Calu3 (cell line): ENCODE data around the gene FAM83B. TPM values are rescaled to one million over a fixed set of nuclear protein-coding genes. Genes with fewer than 3 reads are reported as not detected.

Experiments
- BruUV-seq: library from RNA; stranded (reverse); fragments of 400-500 nt; replicated peaks from 2 replicates; lab custom pipeline; 2021; lab: Mats Ljungman, UMichigan
- CTCF ChIA-PET: fragments of 300-600 bp; sonication (Branson Sonifier 250); formaldehyde crosslinking; loops from one replicate; lab custom pipeline; 2022; ENCODE audit warnings: antibody characterized with exemption; lab: Charles Lee
- DNase-seq: peaks from one replicate; pipeline ENCODE4 v3.0.0; 2022
- H3K27ac Mint-ChIP-seq: one replicate; pipeline ENCODE4 v1.8.0; 2022; ENCODE audit warnings: mixed read lengths; ENCODE audit not compliant: unreplicated experiment
- H3K27me3 Mint-ChIP-seq: one replicate; pipeline ENCODE4 v1.8.0; 2022; ENCODE audit warnings: mixed read lengths; ENCODE audit not compliant: unreplicated experiment
- H3K36me3 Mint-ChIP-seq: one replicate; pipeline ENCODE4 v1.8.0; 2022; ENCODE audit warnings: mild to moderate bottlenecking, moderate library complexity, mixed read lengths; ENCODE audit not compliant: insufficient read depth, unreplicated experiment
- H3K4me1 Mint-ChIP-seq: one replicate; pipeline ENCODE4 v1.8.0; 2022; ENCODE audit warnings: mild to moderate bottlenecking, low read depth, mixed read lengths; ENCODE audit not compliant: unreplicated experiment
- H3K4me3 Mint-ChIP-seq: one replicate; pipeline ENCODE4 v1.8.0; 2022; ENCODE audit warnings: mild to moderate bottlenecking, low read depth, moderate library complexity, mixed read lengths; ENCODE audit not compliant: unreplicated experiment
- H3K9me3 Mint-ChIP-seq: one replicate; pipeline ENCODE4 v1.8.0; 2022; ENCODE audit warnings: low read depth, mixed read lengths; ENCODE audit not compliant: unreplicated experiment
- CTCF ChIP-seq: fragments of 200-600 bp; IDR thresholded peaks from one replicate; pipeline ENCODE4 v1.8.0; 2022; ENCODE audit warnings: antibody characterized with exemption; ENCODE audit not compliant: unreplicated experiment
- intact Hi-C: fragments of 100-400 bp; cut with micrococcal nuclease; formaldehyde crosslinking; loops from one replicate; pipeline ENCODE4 v1.10.0; 2022; ENCODE audit not compliant: unreplicated experiment
- total RNA-seq: library from RNA; stranded (reverse); gene quantifications from 2 replicates; pipeline ENCODE4 v1.2.3, GENCODE V29; 2022

The FAM83B gene
- total RNA-seq, 1 experiment from 2014 or later = 24.2 TPM

GRCh38 chr6:54913211-54913610 lies 66.6 kb downstream of the FAM83B start:
- H3K4me1 Mint-ChIP-seq = peaks cover 18% of the 10 kb centered on the region
- H3K36me3 Mint-ChIP-seq = peaks cover 10% of the 10 kb centered on the region
- CTCF ChIA-PET = no interaction called here
- intact Hi-C loops = no loop called here
- no TSS peak for BruUV-seq
- H3K27ac Mint-ChIP-seq = no peak overlapping the region
- H3K9me3 Mint-ChIP-seq = no peaks in the 10 kb centered on the region
- H3K4me3 Mint-ChIP-seq = no peak overlapping the region
- no peak for DNase-seq
- no peak for TF ChIP-seq CTCF
- H3K27me3 Mint-ChIP-seq = no peaks in the 10 kb centered on the region

DNA sequence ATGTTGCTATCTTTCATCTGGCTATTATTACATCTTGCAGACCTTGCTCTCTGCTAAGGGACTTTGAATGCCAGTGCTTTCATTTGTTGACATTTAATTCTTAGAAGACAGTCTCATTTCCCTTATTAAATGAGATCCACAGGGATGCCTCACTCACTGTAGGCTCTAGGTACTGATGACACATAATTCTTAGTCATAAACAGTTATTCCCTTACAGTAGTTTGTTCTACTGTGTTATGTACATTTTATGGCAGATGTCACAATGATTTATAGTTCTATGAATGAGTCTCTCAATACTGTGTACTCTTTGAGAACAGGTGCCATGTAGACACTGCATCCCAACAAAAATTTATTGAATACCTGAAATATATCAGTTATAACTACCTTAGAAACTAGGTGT lies 70.3 kb downstream of the FAM83B start:
- no TSS peak for BruUV-seq
- H3K27me3 Mint-ChIP-seq = no peaks in the 10 kb centered on the region
- no peak for TF ChIP-seq CTCF
- DNase-seq = no peak
- no peaks in the 10 kb centered on the region for H3K9me3 Mint-ChIP-seq
- H3K27ac Mint-ChIP-seq = no peak overlapping the region
- CTCF ChIA-PET = no interaction called here
- peaks cover 6% of the 10 kb centered on the region for H3K36me3 Mint-ChIP-seq
- intact Hi-C loops = no loop called here
- no peaks in the 10 kb centered on the region for H3K4me1 Mint-ChIP-seq
- H3K4me3 Mint-ChIP-seq = no peak overlapping the region

DNA sequence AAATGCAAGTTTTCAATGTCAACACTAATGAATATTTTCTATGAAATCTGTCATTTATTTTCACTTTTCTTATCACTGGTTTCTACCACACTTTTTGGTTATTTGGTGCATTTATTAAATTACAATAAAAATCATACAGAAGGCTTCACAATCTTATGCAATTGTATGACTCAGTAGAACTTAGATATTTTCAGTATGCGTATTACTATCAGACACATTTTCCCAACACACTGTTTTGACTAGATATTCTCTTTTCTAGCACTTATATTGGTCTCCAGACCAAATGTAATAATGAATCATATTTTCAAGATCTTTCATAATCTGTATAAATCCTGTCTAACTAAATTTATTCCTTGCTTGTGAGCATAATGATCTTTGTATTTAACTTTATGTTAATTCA lies 74.1 kb downstream of the FAM83B start:
- H3K4me1 Mint-ChIP-seq = no peaks in the 10 kb centered on the region
- no peak for DNase-seq
- no peak overlapping the region for H3K4me3 Mint-ChIP-seq
- H3K27me3 Mint-ChIP-seq = no peaks in the 10 kb centered on the region
- no peaks in the 10 kb centered on the region for H3K9me3 Mint-ChIP-seq
- intact Hi-C loops = no loop called here
- no peaks in the 10 kb centered on the region for H3K36me3 Mint-ChIP-seq
- H3K27ac Mint-ChIP-seq = no peak overlapping the region
- no peak for TF ChIP-seq CTCF
- CTCF ChIA-PET = no interaction called here
- BruUV-seq = no TSS peak

GRCh38 chr6:54921891-54922290 lies 75.3 kb downstream of the FAM83B start:
- intact Hi-C loops = no loop called here
- Mint-ChIP-seq H3K36me3 (no peaks in the 10 kb centered on the region), H3K4me1 (no peaks in the 10 kb centered on the region), H3K27me3 (no peaks in the 10 kb centered on the region), H3K4me3 (no peak overlapping the region), H3K9me3 (no peaks in the 10 kb centered on the region), H3K27ac (no peak overlapping the region)
- no peak for TF ChIP-seq CTCF
- BruUV-seq = no TSS peak
- CTCF ChIA-PET = no interaction called here
- DNase-seq = no peak
